NCI-H510A treated with DMSO at 0.1 percent for 48 hours (cell line): ENCODE results near the gene ATP6V1F.
A peak's percentile ranks its signal among the peaks of the same experiment; 100 is the strongest.

Experiments used
- DNase-seq: peaks from one replicate; lab custom pipeline; 2025; lab: John Stamatoyannopoulos, UW

ATP6V1F gene

DNA sequence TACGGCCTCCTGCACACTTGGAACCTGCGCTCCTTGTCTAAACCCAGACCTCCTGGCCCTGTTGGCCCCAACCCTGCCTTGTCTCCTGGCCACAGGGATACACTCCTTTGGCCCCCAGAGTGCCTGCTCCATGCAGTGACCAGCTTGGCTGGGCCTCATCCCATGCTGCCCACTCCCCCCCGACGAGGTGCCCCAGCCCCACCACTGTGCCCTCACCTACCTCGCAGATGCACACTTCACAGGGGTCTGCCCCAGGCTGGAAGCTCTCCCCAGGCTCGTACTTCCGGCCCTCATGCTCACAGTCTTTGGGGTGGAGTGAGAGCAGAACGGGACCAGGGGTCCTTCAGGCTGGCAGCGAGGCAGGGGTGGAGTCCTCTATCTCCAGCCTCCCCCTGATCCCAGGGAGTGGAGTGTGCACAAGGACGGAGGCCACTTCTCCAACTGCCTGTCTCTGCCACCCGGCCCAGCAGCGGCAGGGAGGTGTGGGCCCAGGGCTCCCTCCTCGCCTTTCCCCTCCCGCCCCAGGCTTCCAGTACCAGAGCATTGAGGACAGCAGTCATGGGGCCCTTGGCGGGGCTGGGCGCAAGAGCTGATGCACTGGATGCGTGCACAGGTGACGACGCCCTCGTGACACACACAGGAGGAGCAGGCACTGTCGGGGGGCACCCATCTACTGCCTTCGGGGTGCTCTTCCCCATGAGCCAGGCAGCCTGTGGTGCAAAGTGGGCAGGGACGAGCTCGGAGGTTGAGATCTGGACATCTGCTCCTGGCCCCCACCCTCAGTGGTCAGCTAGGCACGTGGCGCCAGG is 22.1 kb downstream of the ATP6V1F start:
- DNase-seq = no peak

DNA sequence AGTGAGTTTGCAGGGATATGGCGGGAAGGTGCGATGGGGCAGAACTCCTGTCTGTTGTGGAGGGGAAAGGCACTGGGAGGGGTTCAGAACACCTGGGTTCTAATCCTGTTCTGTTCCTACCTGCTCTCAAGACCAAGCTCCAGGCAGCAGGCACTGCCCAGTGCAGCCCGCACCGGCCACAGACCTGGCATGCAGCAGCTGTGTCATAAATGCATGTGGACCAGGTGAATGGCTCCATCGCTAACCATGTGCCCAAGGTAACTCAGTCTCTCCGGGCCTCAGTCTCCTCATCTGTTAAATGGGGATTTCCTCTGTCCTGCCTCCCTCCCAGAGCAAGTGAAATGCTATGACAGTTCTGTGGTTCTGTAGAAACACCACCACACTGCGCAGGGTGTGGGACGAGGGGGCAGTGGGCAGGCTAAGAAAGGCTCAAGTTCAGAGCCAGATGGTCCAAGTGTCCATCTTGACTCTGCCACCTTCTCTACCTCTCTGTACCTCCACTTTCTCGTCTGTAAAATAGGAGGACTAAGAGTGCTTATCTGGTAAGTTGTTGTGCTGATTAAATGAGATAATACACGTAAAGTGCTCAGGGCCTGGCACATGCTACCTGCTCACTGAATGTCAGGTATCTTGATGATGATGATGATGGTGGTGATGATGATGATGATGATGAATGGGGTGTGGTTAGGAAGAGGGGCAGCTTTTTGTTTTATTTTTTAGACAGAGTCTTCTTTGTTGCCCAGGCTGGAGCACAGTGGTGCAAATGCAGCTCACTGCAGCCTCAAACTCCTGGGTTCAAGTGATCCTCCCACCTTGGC is 22.9 kb downstream of the ATP6V1F start:
- no peak for DNase-seq

DNA sequence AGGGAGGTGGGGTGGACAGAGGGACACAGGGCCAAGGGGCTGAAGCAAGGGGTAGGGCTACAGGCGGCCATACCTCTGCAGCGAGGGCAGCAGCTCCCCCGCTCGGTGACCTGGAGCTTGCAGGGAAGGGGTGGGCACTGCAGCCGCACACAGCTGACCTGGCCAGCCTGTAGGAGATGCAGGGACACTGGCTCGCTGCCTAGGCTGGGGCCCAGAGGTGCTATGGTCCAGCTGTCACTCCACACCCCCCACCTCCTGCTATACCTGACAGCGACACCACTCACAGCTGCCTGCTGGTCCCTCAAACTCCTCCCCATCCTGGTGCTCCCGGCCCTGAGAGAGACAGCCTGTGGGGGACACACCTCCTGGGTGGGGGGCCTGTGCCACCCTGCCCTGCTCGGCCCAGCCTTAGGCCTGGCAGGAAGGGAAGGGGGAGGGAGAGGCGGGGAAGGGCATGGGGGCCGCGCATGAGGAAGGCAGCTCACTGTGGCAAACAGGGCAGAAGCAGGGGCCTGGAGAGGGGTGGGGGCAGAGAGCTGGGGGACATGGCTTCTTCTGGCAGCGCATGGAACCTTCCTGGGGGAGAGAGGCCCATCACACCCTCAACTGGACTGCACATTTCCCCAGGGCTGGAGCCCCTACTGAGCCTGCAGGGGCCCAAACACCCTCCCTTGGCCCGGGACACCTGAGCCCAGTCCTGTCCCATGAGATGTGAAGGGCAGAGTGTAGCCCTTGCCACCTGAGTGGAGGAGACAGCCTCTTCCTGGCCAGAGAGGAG is 23.9 kb downstream of the ATP6V1F start:
- DNase-seq = no peak

DNA sequence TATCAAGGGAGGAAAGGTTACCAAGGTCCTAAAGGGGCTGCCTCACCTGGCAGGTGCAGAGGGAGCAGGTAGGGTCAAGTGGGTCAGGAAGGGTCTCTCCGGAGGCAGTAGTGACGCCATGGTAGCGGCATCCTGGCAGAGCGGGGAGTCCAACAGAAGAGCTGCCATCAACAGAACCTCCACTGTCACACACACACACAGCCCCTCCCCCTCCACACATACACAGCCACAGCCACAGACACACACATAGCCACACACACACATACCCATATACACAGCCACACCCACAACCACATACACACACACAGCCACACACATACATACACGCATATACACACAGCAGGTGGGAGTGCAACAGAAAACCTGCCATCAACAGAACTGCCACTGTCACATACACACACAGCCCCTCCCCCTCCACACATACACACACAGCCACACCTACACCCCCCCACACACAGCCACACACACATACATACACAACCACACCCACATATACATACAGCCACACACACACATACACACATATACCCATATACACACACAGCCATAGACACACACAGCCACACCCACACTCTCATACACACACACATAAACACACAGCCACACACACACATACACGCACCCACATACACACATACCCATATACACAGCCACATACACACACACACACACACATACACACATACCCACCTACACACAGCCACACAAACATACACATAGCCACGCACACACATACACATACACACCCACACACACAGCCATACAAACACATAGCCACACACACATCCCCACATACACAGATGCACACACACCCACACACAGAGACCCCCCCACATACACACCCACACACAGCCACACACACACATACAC is 24.7 kb downstream of the ATP6V1F start:
- DNase-seq = no peak

DNA sequence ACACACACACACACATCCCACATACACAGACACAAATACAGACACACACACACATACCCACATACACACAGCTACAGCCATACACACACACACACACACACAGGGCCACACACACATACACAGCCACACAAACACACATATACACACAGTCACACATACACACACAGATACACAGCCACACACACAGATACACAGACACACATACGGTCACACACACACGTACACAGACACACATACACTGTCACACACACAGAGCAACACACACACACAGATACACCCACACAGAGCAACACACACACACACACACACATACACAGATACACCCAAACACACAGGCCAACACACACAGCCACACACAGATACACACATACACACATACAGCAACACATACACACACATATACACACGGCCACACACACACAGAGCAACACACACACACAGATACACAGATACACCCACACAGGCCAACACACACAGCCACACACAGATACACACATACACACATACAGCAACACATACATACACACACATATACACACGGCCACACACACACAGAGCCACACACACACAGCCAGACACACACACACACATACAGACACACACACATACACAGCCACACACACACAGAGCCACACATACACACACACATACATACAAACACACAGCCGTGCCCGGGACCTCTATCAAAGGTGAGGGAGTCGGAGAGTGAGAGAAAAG is 25.5 kb downstream of the ATP6V1F start:
- DNase-seq = no peak

DNA sequence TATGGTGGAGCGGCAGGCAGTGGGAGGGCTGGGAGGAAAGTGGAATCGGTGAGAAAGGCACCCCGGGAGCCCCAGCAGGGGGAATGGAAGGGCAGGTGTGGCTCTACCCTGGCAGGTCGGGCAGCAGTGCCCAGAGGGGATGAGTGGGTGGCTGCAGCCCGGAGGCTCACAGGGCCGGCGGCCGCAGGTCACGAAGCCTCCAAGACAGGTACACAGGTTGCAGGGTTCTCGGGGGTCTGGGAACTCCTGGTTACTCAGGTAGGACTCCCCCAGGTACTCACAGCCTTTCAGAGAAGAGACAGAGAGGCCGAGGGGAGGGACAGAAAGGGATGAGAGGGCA is 26.1 kb downstream of the ATP6V1F start:
- no peak for DNase-seq

DNA sequence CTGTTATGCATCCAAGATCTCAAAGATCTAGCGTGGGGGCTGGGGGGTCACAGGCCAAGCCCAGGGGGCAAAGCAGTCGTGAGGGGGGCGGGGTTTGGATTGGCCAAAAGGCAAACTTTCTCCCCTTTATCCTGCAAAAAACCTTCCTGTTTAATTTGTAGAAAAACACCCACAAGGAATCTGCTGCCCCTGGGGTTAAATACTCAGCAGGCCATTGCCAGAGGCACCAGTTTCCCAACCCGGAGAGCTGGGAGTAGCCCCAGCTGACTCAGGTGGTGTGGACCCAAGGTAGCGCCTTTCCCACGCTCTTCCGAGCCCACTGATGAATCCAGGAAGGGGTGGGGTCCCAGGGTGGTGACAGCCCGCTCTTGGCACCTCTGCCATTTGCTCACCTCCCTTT is 26.5 kb downstream of the ATP6V1F start:
- no peak for DNase-seq

DNA sequence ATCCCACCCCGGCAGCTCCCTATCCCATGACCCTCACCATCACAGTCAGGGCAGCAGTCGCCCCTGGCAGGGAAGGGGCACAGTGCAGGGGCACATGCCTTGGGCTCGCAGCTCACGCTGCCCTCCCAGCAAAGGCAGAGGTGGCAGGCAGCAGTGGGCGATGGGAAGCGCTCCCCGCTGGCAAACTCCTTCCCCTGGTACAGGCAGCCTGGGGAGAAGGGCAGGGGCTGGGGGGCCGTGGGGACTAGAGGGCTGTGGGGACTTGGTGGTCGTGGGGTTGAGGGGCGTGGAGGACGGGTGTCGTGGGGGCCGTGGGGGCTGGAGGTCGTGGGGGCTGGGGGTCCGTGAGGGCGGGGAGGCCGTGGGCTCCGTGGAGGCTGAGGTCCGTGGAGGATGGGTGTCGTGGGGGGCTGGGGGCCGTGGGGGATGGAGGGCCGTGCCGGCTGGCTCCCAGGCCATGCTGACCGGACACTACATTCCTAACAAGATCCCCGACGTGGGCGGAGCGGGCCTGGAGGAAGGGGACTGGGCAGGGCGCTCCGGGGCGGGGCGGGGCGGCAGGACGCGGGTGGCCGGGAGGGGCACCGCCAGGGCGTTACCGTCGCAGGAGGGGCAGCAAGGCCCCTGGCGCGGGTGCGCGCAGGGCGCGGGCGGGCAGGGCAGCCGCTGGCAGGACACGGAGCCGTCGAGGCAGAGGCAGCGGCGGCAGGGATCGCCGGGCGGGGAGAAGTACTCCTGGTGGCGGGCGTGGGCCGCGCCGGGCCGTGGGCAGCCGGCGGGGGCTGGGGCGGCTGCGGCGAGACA is 27.9 kb downstream of the ATP6V1F start:
- DNase-seq = no peak

DNA sequence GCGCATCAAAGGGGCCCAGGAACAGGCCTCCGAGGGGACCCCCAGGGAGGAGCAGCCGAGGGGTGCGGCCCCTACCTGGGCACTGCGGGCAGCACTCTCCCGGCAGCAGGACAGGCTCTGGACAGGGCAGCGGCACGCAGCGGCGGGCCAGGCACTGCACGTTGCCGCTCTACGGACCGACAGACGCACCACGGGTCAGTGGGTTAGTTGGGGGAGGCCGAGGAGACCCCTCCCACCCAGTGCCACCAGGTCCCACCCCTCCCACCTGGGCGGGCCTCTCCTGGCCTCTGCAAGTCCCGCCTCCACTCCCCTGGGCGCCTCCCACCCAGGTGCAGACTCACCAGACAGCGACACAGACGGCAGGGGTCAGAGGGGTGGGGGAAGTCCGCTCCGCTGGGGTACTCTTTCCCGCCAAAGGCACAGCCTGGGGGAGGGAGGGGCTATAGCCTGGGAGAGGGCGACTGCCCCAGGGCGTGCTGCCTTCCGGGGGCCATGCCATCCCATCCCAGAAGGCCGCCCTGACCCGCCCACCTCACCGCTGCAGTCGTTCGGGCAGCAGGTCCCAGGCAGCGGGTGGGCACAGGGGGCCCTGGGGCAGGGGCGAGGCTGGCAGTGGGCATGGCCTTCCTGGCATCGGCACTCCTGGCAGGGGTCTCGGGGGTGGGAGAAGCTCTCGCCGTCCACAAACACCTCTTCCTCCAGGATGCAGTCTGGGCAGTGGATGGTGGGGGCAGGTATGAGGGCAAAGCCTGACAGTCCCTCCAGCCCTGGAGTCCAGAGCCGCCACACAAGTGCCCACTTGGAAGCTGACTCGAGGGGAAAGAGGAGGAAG is 28.7 kb downstream of the ATP6V1F start:
- DNase-seq = peak; percentile 12

DNA sequence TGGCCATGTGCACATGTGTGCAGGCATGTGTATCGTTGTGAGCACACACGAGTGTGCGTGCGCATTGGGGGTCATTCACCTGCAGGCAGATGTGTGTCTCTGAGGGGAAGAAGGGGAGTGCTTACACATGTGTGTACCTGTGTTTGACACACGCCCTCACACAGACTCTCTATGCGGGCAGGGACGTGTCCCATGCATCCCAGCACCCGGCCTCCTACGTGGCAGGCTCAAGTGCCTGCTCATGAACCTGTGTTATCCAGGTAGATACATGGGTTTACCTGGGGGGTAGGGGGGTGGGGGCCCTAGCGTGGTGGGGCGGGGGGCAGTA is 29.2 kb downstream of the ATP6V1F start:
- no peak for DNase-seq

DNA sequence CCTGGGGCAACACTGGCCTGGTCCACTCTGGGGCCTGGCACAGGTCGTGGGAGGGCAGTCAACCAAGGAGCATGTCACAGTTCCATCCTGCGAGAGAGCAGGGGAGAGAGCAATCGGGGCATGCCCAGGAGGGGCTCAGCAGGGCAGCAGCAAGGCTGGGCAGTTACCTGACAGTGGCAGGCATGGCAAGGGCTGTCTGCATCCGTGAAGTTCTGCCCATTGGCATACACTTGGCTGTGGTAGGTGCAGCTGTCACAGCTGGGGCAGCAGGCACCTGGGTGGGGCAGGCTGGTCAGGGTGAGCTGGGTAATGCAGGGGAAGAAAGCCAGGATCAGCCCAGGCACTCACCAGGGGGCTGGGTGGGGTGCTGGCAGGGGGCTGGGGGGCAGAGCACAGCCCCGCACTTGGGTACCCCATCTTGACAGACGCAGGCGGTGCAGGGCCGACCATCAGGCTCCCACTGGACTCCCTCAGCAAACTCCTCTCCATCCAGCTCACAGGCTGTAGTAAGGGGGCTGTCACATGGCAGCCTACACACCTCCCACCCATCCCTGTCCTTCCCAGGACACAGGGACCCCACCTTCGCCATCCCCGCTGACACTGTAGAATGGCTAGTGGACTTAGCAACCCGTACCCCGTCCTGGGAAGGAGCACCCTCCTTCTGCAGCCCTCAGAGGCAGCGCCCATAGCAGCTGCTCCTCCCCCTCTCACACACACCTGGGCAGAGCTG is 30.0 kb downstream of the ATP6V1F start:
- no peak for DNase-seq

DNA sequence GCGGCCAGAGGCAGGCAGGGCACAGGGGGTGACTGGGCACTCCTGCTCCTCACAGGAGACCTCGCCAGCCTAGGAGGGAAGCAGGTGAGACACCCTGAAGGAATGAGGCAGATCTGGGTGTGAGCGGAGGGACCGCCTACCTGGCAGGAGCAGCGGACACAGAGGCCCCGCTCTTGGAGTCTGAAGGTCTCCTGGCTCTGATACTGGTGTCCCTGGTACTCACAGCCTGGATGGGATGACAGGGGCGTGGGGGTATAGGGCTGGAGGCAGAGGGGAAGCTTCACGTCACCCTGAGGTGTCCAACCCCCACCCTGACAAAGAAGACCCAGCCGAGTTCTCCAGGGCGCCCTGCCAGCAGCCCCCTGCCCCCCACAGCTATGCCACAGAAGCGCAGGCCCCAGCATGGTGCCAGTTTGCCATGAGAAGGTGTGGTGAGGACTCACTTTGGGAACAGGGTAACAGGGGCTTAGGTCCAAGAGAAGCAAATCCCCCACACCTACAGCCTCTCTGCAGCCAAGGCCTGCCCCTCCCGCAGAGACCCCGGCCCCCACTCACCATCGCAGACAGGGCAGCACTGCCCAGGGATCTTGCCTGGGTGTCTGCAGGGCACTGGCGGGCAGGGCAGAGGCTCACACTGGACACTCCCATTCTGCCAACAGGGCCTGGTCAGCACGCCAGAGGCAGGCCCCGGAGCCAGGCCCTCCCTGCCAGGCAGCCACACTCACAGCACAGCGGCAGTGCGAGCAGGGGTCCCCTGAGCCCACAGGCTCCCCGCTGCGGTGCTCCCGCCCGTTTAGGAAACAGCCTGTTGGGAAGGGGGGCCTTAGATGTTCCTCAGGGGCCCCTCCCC is 30.8 kb downstream of the ATP6V1F start:
- DNase-seq = no peak

DNA sequence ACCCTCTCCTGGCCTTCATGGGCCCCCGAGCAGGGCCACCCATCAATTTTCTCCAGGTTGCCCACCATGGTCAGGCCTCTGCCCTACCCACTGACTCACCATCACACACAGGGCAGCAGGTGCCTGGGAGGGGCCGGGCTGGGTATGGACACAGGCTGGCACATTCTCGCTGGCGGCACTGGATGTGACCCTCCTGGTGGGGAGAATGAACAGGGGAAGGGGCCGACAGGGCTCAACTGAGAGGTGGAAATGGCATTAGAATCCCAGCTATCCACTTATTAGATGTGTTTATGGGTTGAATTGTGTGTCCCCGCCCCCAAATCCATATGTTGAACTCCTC is 31.4 kb downstream of the ATP6V1F start:
- DNase-seq = no peak

DNA sequence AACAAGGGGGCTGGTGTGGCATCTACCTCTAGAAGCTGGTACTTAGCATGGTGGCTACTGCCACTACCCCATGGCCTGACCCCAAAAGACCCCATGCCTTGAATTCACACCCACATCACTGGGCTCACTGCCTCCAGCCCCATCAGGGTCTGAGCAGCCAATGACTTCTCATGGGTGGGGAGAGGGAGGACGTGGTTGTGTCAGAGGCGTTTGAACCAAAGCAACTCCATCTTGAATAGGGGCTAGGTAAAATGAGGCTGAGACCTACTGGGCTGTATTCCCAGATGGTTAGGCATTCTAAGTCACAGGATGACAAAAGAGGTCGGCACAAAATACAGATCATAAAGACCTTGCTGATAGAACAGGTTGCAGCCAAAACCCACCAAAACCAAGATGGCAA is 32.7 kb downstream of the ATP6V1F start:
- DNase-seq = no peak

DNA sequence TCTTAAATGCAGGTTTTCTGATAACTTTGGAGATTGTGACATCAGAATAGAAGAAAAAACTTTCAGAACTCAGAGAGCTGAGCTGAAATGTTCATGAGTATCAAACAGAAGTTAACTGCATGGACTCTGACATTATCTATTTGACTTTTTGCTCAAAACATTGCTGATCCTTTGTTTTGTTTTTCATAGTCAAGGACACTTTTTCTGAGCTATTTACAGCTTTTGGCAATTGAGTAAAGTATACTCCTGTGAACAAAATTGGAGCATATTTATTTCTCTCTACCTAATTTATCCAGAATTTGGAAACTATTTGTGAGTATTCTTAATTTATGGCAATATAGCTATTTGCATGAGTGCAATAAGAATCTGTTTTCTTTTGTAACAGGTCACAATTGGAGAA is 36.7 kb downstream of the ATP6V1F start:
- no peak for DNase-seq

DNA sequence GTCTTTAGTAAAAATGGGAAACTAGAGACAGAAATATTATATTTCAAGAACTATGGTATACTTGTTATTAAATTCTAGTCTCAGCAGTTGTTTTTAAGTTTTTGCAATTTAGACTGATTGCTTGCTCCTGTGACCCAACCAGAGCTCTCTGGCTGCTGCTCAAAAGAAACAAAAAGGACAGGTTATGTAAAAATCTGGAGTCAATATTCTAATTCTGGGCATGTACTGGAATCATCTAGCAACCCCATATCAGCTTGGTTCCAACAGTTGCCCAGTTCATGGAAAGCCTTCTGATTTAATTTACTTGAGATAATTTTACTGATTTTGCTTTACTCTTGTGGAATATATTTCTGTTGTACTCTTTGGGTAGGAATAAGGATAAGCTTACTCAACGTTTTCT is 37.6 kb downstream of the ATP6V1F start:
- DNase-seq = no peak

DNA sequence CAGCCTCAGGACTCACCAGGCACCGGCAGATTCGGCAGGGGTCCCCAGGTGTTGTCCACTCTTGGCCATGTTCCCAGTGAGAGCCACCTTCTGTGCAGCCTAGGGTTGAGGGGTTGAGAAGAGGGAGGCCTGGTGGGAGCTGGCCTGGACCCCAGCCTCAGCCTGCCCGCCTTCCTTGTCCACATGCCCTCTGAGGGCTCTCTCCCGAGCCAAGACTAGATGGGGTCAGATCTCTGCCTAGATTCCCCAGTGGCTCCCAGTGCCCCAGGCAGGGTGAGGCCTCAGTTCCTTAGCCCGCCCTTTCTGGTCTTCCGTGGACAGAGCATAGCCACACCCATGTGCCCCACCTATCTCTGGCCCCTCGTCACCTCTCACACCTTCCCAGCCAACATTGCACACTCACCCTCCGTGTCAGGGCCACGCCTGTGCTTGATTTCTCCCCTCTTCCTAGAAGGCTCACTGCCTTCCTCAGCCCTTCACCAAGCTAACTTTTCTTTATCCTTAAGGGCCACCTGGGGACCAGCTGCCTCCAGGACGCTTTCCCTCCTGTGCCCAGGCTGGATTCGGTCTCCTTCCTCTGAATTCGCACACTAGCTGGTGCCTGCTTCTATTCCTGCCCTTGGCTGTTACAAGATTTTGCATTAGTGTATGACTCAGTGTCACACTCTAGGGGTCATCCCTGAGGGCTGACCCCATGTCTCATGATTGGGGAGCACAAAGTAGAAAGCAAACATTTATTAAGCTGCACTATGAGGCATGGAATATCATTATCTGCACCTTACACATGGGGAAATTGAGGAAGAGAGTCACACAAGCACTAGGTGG is 40.3 kb downstream of the ATP6V1F start:
- DNase-seq = no peak
